HepG2 (cell line): Measurements from ENCODE around the gene EFNA3. TPM values are rescaled to one million over a fixed set of nuclear protein-coding genes. Genes with fewer than 3 reads are reported as not detected.

ENCODE experiments used
- ARNTL ChIP-seq: sonication (generic); formaldehyde crosslinking; IDR thresholded peaks from 2 replicates; pipeline ENCODE4 v1.4.0; 2020; ENCODE audit warnings: mild to moderate bottlenecking, missing genetic modification reagents
- CC2D1A ChIP-seq: sonication (generic); formaldehyde crosslinking; IDR thresholded peaks from 2 replicates; pipeline ENCODE4 v1.8.1; 2023; ENCODE audit warnings: mild to moderate bottlenecking, missing genetic modification reagents
- KAT2B ChIP-seq: fragments of 150-350 bp; IDR thresholded peaks from 2 replicates; pipeline ENCODE4 v1.6.1; 2014; ENCODE audit warnings: low read depth, low read length, borderline replicate concordance
- NR2C2 ChIP-seq: sonication (generic); formaldehyde crosslinking; IDR thresholded peaks from 2 replicates; pipeline ENCODE4 v1.4.0; 2020; ENCODE audit warnings: missing genetic modification reagents, mild to moderate bottlenecking, moderate library complexity, borderline replicate concordance
- ZFP36 ChIP-seq: fragments of 150-350 bp; IDR thresholded peaks from 2 replicates; pipeline ENCODE4 v1.6.1; 2018; ENCODE audit warnings: borderline replicate concordance, low read length, low read depth; ENCODE audit not compliant: partially characterized antibody
- ZFX ChIP-seq: sonication (generic); formaldehyde crosslinking; IDR thresholded peaks from 2 replicates; pipeline ENCODE4 v1.4.0; 2020; ENCODE audit warnings: mild to moderate bottlenecking, low read depth, missing genetic modification reagents, moderate library complexity
- ZNF788 ChIP-seq: sonication (generic); formaldehyde crosslinking; IDR thresholded peaks from 2 replicates; pipeline ENCODE4 v1.5.0; 2020; ENCODE audit warnings: mild to moderate bottlenecking, missing genetic modification reagents, borderline replicate concordance
- polyA plus RNA-seq, 8 experiments: library from polyadenylated mRNA; depleted of rRNA in 3 of 8; stranded (reverse) in 7 of 8; unstranded in 1 of 8; fragments of >200 nt; fragmentation: Illumina TruSeq in 4 of 8; extraction: Trizol in 4 of 8; gene quantifications; 2 replicates each; pipeline versions ENCODE4 v1.2.1 to v1.2.3, GENCODE V29; 2011 to 2016; ENCODE audit warnings: low read depth in 4 of 8, missing spikeins in 1 of 8, mixed read lengths in 1 of 8; ENCODE audit not compliant: insufficient read depth in 1 of 8
- total RNA-seq, 5 experiments: library from RNA; depleted of rRNA; stranded (reverse); fragments of >200 nt; fragmentation: Illumina TruSeq; extraction: Trizol; gene quantifications; 2 replicates each; pipeline ENCODE4 v1.2.3, GENCODE V29; 2016; ENCODE audit warnings: low read depth in 1 of 5
- TF ChIP-seq, protein P1 (sequence below), 2 experiments: fragments of 450-650 bp in 1 of 2; sonication (generic) in 1 of 2; formaldehyde crosslinking; IDR thresholded peaks; 2 replicates each; pipeline versions ENCODE4 v1.5.0 to v1.8.0; 2020 to 2022; ENCODE audit warnings: mild to moderate bottlenecking in 1 of 2, missing genetic modification reagents in 1 of 2
- TF ChIP-seq, protein P2 (sequence below): sonication (generic); formaldehyde crosslinking; IDR thresholded peaks from 2 replicates; pipeline ENCODE4 v1.8.1; 2023; ENCODE audit warnings: mild to moderate bottlenecking, moderate library complexity, missing genetic modification reagents
- TF ChIP-seq, protein P3 (sequence below): sonication (generic); formaldehyde crosslinking; IDR thresholded peaks from 2 replicates; pipeline ENCODE4 v1.5.1; 2020; ENCODE audit warnings: missing genetic modification reagents, mild to moderate bottlenecking, borderline replicate concordance
- TF ChIP-seq, protein P4 (sequence below): sonication (generic); formaldehyde crosslinking; IDR thresholded peaks from 2 replicates; pipeline ENCODE4 v1.4.0; 2020; ENCODE audit warnings: missing genetic modification reagents
- TF ChIP-seq, protein P5 (sequence below): IDR thresholded peaks from 2 replicates; pipeline ENCODE4 v1.6.1; 2012; ENCODE audit warnings: inconsistent platforms
- TF ChIP-seq, protein P6 (sequence below): IDR thresholded peaks from 2 replicates; pipeline ENCODE4 v1.4.0; 2020; ENCODE audit warnings: mild to moderate bottlenecking, missing genetic modification reagents

The EFNA3 gene
- total and polyA plus RNA-seq, 2 of the 13 experiments (the other 11 are each of a cell fraction or from before 2014, with no cell fraction given): 1.0 to 5.7 TPM

DNA sequence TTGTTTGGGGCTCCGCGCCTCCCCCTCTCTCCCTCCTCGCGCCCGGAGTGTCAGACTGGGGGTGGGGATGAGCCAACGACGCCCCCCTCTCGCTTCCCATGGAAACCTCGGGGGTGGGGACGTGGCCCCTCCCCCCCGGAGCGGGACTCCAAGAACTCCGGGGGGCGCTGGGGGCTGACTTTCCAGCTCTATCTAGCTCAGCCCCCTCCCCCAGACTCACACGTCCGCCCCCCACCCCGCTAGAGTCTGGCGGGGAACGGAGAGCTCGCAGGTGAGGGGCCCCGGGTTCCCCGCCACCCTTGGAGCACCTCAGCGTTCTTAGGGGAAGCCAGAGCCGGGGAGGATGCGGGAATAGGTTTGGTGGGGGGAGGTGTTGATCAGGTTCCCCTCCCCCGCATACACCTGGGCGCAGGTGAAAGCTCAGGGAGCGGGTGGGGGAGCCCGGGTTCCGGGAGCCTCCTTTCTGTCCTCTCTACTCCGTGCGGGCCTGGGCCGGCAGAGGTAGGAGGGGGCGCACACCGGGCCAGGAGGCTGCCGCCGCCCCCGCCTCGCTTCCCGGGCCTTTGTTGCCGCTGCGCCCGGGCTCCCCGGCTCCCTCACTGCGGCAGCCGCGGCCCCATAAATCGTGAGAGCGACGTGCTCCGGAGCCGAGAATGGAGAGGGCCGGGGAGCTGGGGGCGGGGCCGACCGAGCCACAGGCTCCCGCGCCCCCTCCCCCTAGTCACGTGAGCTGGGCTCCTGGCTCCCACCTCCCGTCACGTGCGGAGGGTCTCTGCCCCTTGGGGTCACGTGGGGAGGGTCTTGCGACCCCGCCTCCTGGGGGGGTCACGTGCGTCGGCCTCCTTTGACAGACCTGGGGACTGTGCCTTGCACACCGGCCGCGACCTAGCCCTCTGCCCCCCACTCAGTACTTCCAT, 1.9 kb downstream of the EFNA3 start (continued):
- TF ChIP-seq, protein P1, sequence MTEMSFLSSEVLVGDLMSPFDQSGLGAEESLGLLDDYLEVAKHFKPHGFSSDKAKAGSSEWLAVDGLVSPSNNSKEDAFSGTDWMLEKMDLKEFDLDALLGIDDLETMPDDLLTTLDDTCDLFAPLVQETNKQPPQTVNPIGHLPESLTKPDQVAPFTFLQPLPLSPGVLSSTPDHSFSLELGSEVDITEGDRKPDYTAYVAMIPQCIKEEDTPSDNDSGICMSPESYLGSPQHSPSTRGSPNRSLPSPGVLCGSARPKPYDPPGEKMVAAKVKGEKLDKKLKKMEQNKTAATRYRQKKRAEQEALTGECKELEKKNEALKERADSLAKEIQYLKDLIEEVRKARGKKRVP (CRISPR knock-in tag; IDR thresholded peaks at IDR 0.05): no peak
- TF ChIP-seq ARNTL (peak; percentile 88), ZFX (CRISPR knock-in tag) (no peak; the same call in 1 of the 2 replicates), KAT2B (no peak), CC2D1A (no peak), ZFP36 (no peak), NR2C2 (CRISPR knock-in tag) (no peak), ZNF788 (no peak)
- TF ChIP-seq, protein P2, sequence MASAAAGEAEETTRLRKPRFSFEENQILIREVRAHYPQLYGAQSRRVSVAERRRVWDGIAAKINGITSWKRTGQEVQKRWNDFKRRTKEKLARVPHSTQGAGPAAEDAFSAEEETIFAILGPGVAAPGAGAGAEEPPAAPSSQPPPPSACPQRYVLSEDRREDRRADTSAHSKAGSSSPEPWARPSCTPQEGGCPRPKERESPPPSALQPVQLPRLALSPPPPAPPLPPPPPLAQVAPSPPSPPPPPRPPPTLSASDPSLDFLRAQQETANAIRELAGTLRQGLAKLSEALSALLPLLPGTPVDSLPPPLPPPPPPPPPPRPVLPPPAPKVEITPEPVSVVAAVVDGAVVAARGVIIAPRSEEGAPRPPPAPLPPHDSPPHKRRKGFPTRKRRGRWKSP (CRISPR knock-in tag): peak; percentile 25; the same call in 1 of the 2 replicates
- TF ChIP-seq, protein P3, sequence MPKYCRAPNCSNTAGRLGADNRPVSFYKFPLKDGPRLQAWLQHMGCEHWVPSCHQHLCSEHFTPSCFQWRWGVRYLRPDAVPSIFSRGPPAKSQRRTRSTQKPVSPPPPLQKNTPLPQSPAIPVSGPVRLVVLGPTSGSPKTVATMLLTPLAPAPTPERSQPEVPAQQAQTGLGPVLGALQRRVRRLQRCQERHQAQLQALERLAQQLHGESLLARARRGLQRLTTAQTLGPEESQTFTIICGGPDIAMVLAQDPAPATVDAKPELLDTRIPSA (CRISPR knock-in tag): peak; percentile 95
- TF ChIP-seq, protein P4, sequence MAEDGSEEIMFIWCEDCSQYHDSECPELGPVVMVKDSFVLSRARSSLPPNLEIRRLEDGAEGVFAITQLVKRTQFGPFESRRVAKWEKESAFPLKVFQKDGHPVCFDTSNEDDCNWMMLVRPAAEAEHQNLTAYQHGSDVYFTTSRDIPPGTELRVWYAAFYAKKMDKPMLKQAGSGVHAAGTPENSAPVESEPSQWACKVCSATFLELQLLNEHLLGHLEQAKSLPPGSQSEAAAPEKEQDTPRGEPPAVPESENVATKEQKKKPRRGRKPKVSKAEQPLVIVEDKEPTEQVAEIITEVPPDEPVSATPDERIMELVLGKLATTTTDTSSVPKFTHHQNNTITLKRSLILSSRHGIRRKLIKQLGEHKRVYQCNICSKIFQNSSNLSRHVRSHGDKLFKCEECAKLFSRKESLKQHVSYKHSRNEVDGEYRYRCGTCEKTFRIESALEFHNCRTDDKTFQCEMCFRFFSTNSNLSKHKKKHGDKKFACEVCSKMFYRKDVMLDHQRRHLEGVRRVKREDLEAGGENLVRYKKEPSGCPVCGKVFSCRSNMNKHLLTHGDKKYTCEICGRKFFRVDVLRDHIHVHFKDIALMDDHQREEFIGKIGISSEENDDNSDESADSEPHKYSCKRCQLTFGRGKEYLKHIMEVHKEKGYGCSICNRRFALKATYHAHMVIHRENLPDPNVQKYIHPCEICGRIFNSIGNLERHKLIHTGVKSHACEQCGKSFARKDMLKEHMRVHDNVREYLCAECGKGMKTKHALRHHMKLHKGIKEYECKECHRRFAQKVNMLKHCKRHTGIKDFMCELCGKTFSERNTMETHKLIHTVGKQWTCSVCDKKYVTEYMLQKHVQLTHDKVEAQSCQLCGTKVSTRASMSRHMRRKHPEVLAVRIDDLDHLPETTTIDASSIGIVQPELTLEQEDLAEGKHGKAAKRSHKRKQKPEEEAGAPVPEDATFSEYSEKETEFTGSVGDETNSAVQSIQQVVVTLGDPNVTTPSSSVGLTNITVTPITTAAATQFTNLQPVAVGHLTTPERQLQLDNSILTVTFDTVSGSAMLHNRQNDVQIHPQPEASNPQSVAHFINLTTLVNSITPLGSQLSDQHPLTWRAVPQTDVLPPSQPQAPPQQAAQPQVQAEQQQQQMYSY (CRISPR knock-in tag): no peak
- TF ChIP-seq, protein P5, sequence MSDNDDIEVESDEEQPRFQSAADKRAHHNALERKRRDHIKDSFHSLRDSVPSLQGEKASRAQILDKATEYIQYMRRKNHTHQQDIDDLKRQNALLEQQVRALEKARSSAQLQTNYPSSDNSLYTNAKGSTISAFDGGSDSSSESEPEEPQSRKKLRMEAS: peak; percentile 41; the same call in 1 of the 2 replicates
- TF ChIP-seq, protein P6, sequence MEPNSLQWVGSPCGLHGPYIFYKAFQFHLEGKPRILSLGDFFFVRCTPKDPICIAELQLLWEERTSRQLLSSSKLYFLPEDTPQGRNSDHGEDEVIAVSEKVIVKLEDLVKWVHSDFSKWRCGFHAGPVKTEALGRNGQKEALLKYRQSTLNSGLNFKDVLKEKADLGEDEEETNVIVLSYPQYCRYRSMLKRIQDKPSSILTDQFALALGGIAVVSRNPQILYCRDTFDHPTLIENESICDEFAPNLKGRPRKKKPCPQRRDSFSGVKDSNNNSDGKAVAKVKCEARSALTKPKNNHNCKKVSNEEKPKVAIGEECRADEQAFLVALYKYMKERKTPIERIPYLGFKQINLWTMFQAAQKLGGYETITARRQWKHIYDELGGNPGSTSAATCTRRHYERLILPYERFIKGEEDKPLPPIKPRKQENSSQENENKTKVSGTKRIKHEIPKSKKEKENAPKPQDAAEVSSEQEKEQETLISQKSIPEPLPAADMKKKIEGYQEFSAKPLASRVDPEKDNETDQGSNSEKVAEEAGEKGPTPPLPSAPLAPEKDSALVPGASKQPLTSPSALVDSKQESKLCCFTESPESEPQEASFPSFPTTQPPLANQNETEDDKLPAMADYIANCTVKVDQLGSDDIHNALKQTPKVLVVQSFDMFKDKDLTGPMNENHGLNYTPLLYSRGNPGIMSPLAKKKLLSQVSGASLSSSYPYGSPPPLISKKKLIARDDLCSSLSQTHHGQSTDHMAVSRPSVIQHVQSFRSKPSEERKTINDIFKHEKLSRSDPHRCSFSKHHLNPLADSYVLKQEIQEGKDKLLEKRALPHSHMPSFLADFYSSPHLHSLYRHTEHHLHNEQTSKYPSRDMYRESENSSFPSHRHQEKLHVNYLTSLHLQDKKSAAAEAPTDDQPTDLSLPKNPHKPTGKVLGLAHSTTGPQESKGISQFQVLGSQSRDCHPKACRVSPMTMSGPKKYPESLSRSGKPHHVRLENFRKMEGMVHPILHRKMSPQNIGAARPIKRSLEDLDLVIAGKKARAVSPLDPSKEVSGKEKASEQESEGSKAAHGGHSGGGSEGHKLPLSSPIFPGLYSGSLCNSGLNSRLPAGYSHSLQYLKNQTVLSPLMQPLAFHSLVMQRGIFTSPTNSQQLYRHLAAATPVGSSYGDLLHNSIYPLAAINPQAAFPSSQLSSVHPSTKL (CRISPR knock-in tag): peak; percentile 34; the same call in 1 of the 2 replicates
